HT-29 (cell line): ENCODE results near the gene JAG2. TPM values are rescaled to one million over a fixed set of nuclear protein-coding genes. Genes with fewer than 3 reads are reported as not detected.

ENCODE experiments used
- DNase-seq: peaks from one replicate; pipeline ENCODE4 v3.0.0-alpha.2; 2015; ENCODE audit warnings: low spot score
- total RNA-seq: library from RNA; depleted of rRNA; stranded (reverse); fragments of >200 nt; shearing (Covaris generic); gene quantifications from 2 replicates; pipeline ENCODE4 v1.2.3, GENCODE V29; 2014

JAG2 gene
- total RNA-seq, 1 experiment from 2014 or later = 16.0 TPM

- no peak for DNase-seq
These were observed 28.7 kb downstream of the JAG2 start for GRCh38 chr14:105139831-105140239.

- no peak for DNase-seq
These were observed 29.3 kb downstream of the JAG2 start for GRCh38 chr14:105139212-105139825.

- no peak for DNase-seq
These were observed 29.9 kb downstream of the JAG2 start for GRCh38 chr14:105138551-105139111.

GRCh38 chr14:105138021-105138541 lies 30.5 kb downstream of the JAG2 start:
- no peak for DNase-seq

- no peak for DNase-seq
These were observed 31.0 kb downstream of the JAG2 start for GRCh38 chr14:105137481-105138020.

GRCh38 chr14:105136401-105137322 lies 31.9 kb downstream of the JAG2 start:
- DNase-seq = no peak

- DNase-seq = no peak
These were observed 32.7 kb downstream of the JAG2 start for GRCh38 chr14:105135700-105136395.

- no peak for DNase-seq
These were observed 35.5 kb downstream of the JAG2 start for GRCh38 chr14:105132921-105133654.

- no peak for DNase-seq
These were observed 37.3 kb downstream of the JAG2 start for GRCh38 chr14:105131241-105131640.

GRCh38 chr14:105128059-105128458 lies 40.5 kb downstream of the JAG2 start:
- DNase-seq = no peak

GRCh38 chr14:105126981-105127329 lies 41.6 kb downstream of the JAG2 start:
- no peak for DNase-seq

GRCh38 chr14:105126126-105126980 lies 42.2 kb downstream of the JAG2 start:
- no peak for DNase-seq

- no peak for DNase-seq
These were observed 43.8 kb downstream of the JAG2 start for GRCh38 chr14:105124823-105125222.

- DNase-seq = no peak
These were observed 44.4 kb downstream of the JAG2 start for GRCh38 chr14:105123981-105124765.

- no peak for DNase-seq
These were observed 45.4 kb downstream of the JAG2 start for GRCh38 chr14:105123064-105123665.

GRCh38 chr14:105120056-105120455 lies 48.5 kb downstream of the JAG2 start:
- no peak for DNase-seq

GRCh38 chr14:105119408-105120025 lies 49.1 kb downstream of the JAG2 start:
- no peak for DNase-seq
